Stimulated activated CD4-positive, alpha-beta T cell treated with anti-CD3 and anti-CD28 coated beads, Interleukin-1b, Interleukin-23, amount 100 ng/mL, for 4 hours (primary cell): ENCODE results near the gene NATD1.
"Not testable (repeated sequence)": the region's sequence is repeated elsewhere in the genome, so short reads cannot be mapped to it uniquely, and the experiment has no call there.

Source experiments
- DNase-seq, 2 donors: peaks; one replicate each; pipeline ENCODE4 v3.0.0-alpha.2; 2020; ENCODE audit warnings: low read depth in 2 of 2

The NATD1 gene

GRCh38 chr17:21247552-21248258, 5.5 kb downstream of the NATD1 start:
- DNase-seq, result no peak

- no peak for DNase-seq
Measured at GRCh38 chr17:21246698-21247097, 6.5 kb downstream of the NATD1 start.

- DNase-seq, result no peak
Measured at GRCh38 chr17:21245639-21246084, 7.5 kb downstream of the NATD1 start.

GRCh38 chr17:21243516-21244303, 9.5 kb downstream of the NATD1 start:
- DNase-seq, result no peak

DNA sequence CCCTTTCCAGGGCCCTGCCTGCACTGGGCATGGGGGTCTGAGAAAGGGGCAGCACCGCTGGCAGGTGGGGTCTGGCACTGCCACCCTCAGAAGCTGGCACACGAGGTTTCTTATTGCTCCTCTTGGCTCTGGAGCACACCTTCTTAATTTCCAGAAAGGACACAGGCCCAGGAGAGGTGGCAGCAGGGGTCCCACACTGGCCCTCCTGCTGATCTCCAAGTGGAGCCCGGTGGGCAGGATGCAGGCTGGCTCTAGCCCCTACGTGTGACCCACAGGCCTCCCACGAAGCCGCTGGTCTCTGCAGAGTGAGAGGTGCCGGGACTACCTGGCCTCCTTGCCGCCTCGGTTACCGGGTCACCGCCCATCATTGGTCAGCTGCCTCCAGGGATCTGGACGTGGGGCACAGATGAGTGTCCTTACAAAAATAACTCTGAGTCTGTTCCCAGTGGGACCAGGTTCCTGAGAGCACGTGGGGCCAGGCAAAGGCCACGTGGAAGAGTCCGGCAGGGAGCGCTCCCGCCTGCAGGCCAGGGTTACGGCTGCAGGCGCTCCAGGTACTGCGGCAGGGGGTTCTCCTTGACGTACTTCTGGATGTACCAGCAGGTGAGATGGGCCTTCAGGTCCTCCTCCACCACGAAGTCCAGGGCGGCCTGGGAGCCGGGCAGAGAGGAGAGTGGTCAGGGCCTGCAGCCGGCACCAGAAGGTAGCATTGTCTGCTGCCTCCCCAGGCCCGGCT, 10.3 kb downstream of the NATD1 start:
- DNase-seq, result no peak

GRCh38 chr17:21242026-21242697, 11.0 kb downstream of the NATD1 start:
- no peak for DNase-seq

GRCh38 chr17:21241564-21241963, 11.6 kb downstream of the NATD1 start:
- DNase-seq, result no peak

DNA sequence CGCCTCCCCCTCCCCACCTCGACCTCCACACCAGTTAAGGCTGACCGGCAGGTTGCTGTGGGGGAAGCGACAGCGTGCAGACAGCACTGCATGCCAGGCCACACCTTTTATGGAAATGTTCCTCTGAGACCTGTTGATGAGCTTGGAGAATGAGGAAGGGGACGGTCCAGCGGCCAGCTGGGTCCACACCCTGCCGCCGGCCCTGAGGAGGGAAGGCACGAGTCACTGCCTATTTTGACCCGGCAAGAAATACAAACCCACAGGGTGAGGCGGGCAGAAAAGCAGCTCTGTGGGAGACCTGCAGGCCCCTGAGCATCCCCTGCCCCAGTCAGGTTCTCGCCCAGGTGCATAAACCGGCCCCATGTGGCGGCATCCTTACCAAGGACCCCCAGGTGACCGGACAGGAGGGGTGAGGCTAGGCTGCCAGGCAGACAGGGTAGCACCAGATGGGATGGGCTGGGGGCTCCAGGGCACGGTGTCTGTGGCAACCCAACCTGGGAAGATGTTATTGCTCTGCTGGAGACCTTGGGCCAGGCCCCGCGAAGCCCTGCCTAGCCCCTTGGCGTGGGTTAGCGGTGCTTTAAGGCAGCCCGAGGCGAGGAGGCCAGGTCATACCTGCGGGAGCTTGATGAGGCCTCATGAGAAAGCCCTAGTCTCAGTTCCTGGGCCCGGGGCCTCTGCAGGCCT, 12.7 kb downstream of the NATD1 start:
- DNase-seq, result no peak

GRCh38 chr17:21239680-21240368, 13.4 kb downstream of the NATD1 start:
- DNase-seq, result no peak

DNA sequence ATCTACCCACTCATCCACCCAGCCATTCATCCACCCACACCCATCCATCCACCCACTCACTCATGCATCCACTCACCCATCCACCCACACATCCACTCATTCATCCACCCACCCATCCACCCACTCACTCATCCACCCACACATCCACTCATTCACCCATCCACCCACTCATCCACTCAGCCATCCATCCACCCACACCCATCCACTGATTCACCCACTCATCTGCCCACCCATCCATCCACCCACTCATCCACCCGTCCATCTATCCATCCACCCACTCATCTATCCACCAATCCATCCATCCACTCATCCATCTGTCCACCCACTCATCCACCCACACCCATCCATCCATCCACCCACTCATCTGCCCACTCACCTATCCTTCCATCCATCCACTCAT, 17.3 kb downstream of the NATD1 start:
- peak in 1 of 2 donors; percentile 27 for DNase-seq

DNA sequence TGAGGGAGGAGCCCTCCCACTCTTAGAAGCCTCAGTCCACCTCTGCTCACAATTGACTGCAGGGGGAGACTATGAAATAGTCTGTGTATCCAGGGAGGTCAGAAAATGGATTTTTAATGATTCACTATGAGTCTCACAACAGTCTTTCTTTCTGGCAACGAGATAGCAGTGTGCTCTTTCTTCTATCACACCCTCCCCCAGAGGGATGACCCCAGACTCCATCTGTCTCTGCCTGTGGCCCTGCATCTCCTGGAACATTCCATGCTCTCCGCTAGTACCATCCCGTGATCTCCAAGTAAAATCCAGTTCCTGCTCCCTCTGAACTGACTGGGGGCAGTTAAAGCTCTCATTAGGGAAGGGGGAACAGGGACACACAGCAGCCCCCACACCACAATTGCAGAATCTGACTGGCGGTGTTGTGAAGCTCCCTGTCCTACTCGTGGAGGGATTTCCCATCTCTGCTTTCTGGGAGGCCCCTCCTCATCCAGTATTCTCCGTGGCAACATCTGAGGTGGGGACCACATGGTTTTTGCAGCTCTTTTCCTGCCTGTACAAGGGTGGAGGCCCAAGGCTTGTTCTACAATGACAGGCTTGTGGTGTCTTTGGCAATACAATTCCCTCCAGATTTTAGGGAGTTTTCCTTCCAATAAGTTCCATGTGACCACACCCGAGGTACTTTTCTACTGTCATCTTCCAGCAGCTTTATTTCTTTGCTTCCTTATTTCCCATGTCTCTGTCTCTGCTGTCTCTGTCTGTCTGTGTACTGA, 19.4 kb downstream of the NATD1 start:
- DNase-seq, result no peak

GRCh38 chr17:21232033-21232749, 21.0 kb downstream of the NATD1 start:
- DNase-seq, result no peak

GRCh38 chr17:21231533-21231932, 21.7 kb downstream of the NATD1 start:
- no peak for DNase-seq

DNA sequence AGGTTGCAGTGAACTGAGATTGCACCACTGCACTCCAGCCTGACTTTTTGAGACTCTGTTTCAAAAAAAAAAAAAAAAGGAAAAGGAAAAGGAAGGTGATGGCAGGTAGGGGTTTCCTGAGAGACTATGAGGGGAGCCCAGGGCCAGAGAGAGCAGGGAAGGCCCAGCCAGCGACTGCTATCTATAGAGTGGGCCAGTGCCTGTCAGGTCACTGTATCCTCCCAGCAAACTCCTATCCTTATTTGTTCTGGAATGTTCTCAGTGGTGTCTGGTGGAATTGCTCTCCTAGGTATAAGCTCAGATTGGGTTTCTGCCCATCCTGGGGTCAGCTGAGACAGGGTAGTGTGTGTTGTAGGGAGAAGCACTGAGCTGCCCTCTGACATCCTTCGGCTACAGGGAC, 24.4 kb downstream of the NATD1 start:
- no peak for DNase-seq

- DNase-seq, result no peak
Measured at GRCh38 chr17:21228111-21228510, 25.1 kb downstream of the NATD1 start.

GRCh38 chr17:21227277-21227676, 25.9 kb downstream of the NATD1 start:
- not testable (repeated sequence) for DNase-seq

DNA sequence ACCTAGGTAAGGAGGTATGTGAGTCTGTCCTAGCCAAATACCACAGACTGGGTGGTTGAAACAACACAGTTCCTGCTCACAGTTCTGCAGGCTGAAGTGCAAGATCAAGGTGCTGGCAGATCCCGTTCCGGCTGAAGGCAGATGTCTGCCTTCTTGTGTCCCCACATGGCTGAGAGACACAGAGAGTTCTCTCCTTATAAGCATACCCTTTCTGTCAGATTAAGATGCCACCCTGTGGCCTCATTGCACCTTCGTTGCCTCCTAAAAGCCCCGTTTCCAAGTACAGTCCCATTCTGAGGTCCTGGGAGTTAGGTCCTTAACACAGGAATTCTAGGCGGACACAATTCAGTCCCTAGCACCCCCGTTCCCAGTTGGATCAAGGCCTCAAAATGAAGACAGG, 30.1 kb downstream of the NATD1 start:
- no peak for DNase-seq

DNA sequence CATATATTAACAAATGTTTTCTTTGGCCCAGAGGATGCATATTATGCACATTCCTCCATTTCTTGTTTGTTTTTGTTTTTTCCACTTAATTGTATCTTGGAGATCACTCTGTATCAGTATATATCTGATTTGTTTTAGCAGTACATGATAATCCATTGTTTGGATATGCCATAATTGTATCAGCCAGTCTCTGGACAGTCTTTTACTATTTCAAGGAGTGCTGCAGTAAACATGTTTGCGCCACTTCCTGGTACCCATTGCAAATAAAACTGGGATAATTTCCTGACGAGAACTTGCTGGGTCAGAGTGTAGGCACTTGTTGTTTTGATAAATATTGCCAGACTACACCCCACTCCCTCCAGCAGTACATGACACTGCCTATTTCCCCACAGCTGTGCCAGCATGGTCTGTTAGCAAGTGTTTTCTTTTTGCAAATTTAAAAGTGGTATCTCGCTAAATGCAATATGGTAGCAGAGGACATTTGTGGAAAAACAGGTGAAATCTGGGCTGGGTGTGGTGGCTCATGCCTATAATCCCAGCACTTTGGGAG, 34.3 kb downstream of the NATD1 start:
- DNase-seq, result no peak

- no peak for DNase-seq
Measured at GRCh38 chr17:21218101-21218500, 35.1 kb downstream of the NATD1 start.
